Loucy (cell line): ENCODE data around the gene GFER.

Experiments used
- H2AFZ ChIP-seq: fragments of 200-600 bp; sonication (generic); 2 replicates; pipeline ENCODE4 v1.6.0; 2016; ENCODE audit warnings: antibody characterized with exemption, mild to moderate bottlenecking, low read length, moderate library complexity
- H3F3A ChIP-seq: fragments of 200-600 bp; 2 replicates; pipeline ENCODE4 v1.6.0; 2016; ENCODE audit warnings: antibody characterized with exemption, low read depth, mild to moderate bottlenecking
- H3K27me3 ChIP-seq: fragments of 200-600 bp; sonication (generic); 2 replicates; pipeline ENCODE4 v1.6.1; 2014; ENCODE audit warnings: low read length, mild to moderate bottlenecking; ENCODE audit not compliant: insufficient read depth, poor library complexity, severe bottlenecking
- H3K36me3 ChIP-seq: fragments of 200-600 bp; sonication (generic); 2 replicates; pipeline ENCODE4 v1.6.1; 2016; ENCODE audit warnings: low read length; ENCODE audit not compliant: insufficient read depth
- H3K4me1 ChIP-seq: fragments of 200-600 bp; sonication (generic); 2 replicates; pipeline ENCODE4 v1.5.1; 2014; ENCODE audit warnings: low read length, mild to moderate bottlenecking; ENCODE audit not compliant: insufficient read depth, poor library complexity, severe bottlenecking
- H3K4me2 ChIP-seq: fragments of 200-600 bp; sonication (generic); 2 replicates; pipeline ENCODE4 v1.6.0; 2014; ENCODE audit warnings: antibody characterized with exemption, low read length, low read depth, mild to moderate bottlenecking; ENCODE audit not compliant: poor library complexity, severe bottlenecking
- H3K4me3 ChIP-seq: fragments of 200-600 bp; sonication (generic); 2 replicates; pipeline ENCODE4 v1.5.1; 2014; ENCODE audit warnings: low read length, mild to moderate bottlenecking, mixed read lengths; ENCODE audit not compliant: poor library complexity, severe bottlenecking
- H3K79me2 ChIP-seq: fragments of 200-600 bp; sonication (generic); 2 replicates; pipeline ENCODE4 v1.6.1; 2014; ENCODE audit warnings: low read length; ENCODE audit not compliant: insufficient read depth
- H3K9ac ChIP-seq: fragments of 200-600 bp; sonication (generic); 2 replicates; pipeline ENCODE4 v1.6.0; 2014; ENCODE audit warnings: mild to moderate bottlenecking, low read depth, low read length, moderate library complexity; ENCODE audit not compliant: poor library complexity, severe bottlenecking
- H3K9me2 ChIP-seq: fragments of 200-600 bp; sonication (generic); replicated peaks from 2 replicates; pipeline ENCODE4 v1.6.1; 2016; ENCODE audit warnings: low read depth, low read length, mixed read lengths
- H3K9me3 ChIP-seq: fragments of 200-600 bp; sonication (generic); 2 replicates; pipeline ENCODE4 v1.6.1; 2014; ENCODE audit warnings: mild to moderate bottlenecking, antibody characterized with exemption, low read length, low read depth; ENCODE audit not compliant: insufficient read depth
- H4K20me1 ChIP-seq: fragments of 200-600 bp; sonication (generic); 2 replicates; pipeline ENCODE4 v1.6.0; 2014; ENCODE audit warnings: antibody characterized with exemption, low read length, mild to moderate bottlenecking; ENCODE audit not compliant: insufficient read depth, poor library complexity, severe bottlenecking
- CTCF ChIP-seq: fragments of 200-600 bp; sonication (generic); conservative IDR thresholded peaks from 2 replicates; pipeline ENCODE4 v1.5.1; 2014; ENCODE audit warnings: mild to moderate bottlenecking, antibody characterized with exemption, low read length
- EZH2phosphoT487 ChIP-seq: fragments of 200-600 bp; IDR thresholded peaks from 2 replicates; pipeline ENCODE4 v1.6.1; 2018; ENCODE audit warnings: antibody characterized with exemption, mild to moderate bottlenecking, moderate library complexity, borderline replicate concordance

GFER gene

GRCh38 chr16:1947369-1947670 lies 36.7 kb upstream of the GFER start:
- no peak for TF ChIP-seq EZH2phosphoT487
- no peak for TF ChIP-seq CTCF
- peaks cover 5% of the 10 kb centered on the region for H3K4me1 ChIP-seq
- no peaks in the 10 kb centered on the region for H4K20me1 ChIP-seq
- H3K9me3 ChIP-seq: no peaks in the 10 kb centered on the region
- no peaks in the 10 kb centered on the region for H3F3A ChIP-seq
- no peaks in the 10 kb centered on the region for H3K36me3 ChIP-seq
- no peak overlapping the region for H3K4me3 ChIP-seq
- H3K4me2 ChIP-seq: no peak overlapping the region
- peaks cover 6% of the 10 kb centered on the region; the same call in 1 of the 2 replicates for H3K79me2 ChIP-seq
- H3K9me2 ChIP-seq: no peaks in the 10 kb centered on the region
- no peak overlapping the region for H2AFZ ChIP-seq
- no peak overlapping the region for H3K9ac ChIP-seq
- no peaks in the 10 kb centered on the region for H3K27me3 ChIP-seq

GRCh38 chr16:1949507-1949906 lies 34.5 kb upstream of the GFER start:
- no peaks in the 10 kb centered on the region for H3K79me2 ChIP-seq
- no peaks in the 10 kb centered on the region for H3K9me3 ChIP-seq
- H3K27me3 ChIP-seq: no peaks in the 10 kb centered on the region
- no peaks in the 10 kb centered on the region for H3K9me2 ChIP-seq
- no peaks in the 10 kb centered on the region for H3K36me3 ChIP-seq
- H3K4me3 ChIP-seq: no peak overlapping the region
- no peaks in the 10 kb centered on the region for H3F3A ChIP-seq
- no peaks in the 10 kb centered on the region for H4K20me1 ChIP-seq
- H2AFZ ChIP-seq: no peak overlapping the region
- no peak for TF ChIP-seq EZH2phosphoT487
- no peak for TF ChIP-seq CTCF
- no peak overlapping the region for H3K9ac ChIP-seq
- H3K4me1 ChIP-seq: no peaks in the 10 kb centered on the region
- H3K4me2 ChIP-seq: no peak overlapping the region

GRCh38 chr16:1950047-1950446 lies 33.9 kb upstream of the GFER start:
- H4K20me1 ChIP-seq: no peaks in the 10 kb centered on the region
- H2AFZ ChIP-seq: no peak overlapping the region
- no peaks in the 10 kb centered on the region for H3F3A ChIP-seq
- H3K79me2 ChIP-seq: no peaks in the 10 kb centered on the region
- TF ChIP-seq CTCF (no peak), EZH2phosphoT487 (no peak)
- H3K36me3 ChIP-seq: no peaks in the 10 kb centered on the region
- H3K9me3 ChIP-seq: no peaks in the 10 kb centered on the region
- H3K4me1 ChIP-seq: no peaks in the 10 kb centered on the region
- no peak overlapping the region for H3K9ac ChIP-seq
- H3K9me2 ChIP-seq: no peaks in the 10 kb centered on the region
- no peak overlapping the region for H3K4me2 ChIP-seq
- no peaks in the 10 kb centered on the region for H3K27me3 ChIP-seq
- H3K4me3 ChIP-seq: no peak overlapping the region
